ENCODE results near the gene NT5DC3. TPM values are rescaled to one million over a fixed set of nuclear protein-coding genes. Genes with fewer than 3 reads are reported as not detected.

Gene NT5DC3
- total RNA-seq, 1 experiment from 2014 or later, result 12.5 TPM

- ATAC-seq, result no peak
These were observed 13.1 kb downstream of the NT5DC3 start for GRCh38 chr12:103827911-103828391.

GRCh38 chr12:103824845-103825244 is 16.2 kb downstream of the NT5DC3 start:
- H3K27ac Mint-ChIP-seq, result no peak overlapping the region
- DNase-seq (ENCODE audit: low spot score) (no peak), ATAC-seq (no peak)
- no peaks in the 10 kb centered on the region for H3K27me3 Mint-ChIP-seq (ENCODE audit: low read depth)
- H3K4me1 Mint-ChIP-seq, result no peaks in the 10 kb centered on the region
- no peak overlapping the region for H3K4me3 Mint-ChIP-seq
- CTCF ChIA-PET, result no interaction called here
- TF ChIP-seq ZBTB21 (CRISPR knock-in tag; IDR thresholded peaks at IDR 0.05; ENCODE audit: borderline replicate concordance) (no peak), ZNF281 (CRISPR knock-in tag; IDR thresholded peaks at IDR 0.05) (no peak), PRDM15 (CRISPR knock-in tag; IDR thresholded peaks at IDR 0.05) (no peak), ZNF219 (CRISPR knock-in tag; IDR thresholded peaks at IDR 0.05; ENCODE audit: borderline replicate concordance) (no peak), FOXJ3 (CRISPR knock-in tag; IDR thresholded peaks at IDR 0.05; ENCODE audit: borderline replicate concordance) (no peak), ZNF396 (CRISPR knock-in tag; IDR thresholded peaks at IDR 0.05; ENCODE audit: borderline replicate concordance) (no peak), ZMAT4 (CRISPR knock-in tag; IDR thresholded peaks at IDR 0.05) (no peak), TEAD4 (CRISPR knock-in tag; IDR thresholded peaks at IDR 0.05) (no peak), FOXP1 (CRISPR knock-in tag; IDR thresholded peaks at IDR 0.05; ENCODE audit: borderline replicate concordance) (no peak), ESRRA (CRISPR knock-in tag; IDR thresholded peaks at IDR 0.05; ENCODE audit: borderline replicate concordance) (no peak), AR (CRISPR knock-in tag; IDR thresholded peaks at IDR 0.05) (no peak), CTCF (IDR thresholded peaks at IDR 0.05) (no peak)
- POLR2A ChIA-PET, result no interaction called here
- peaks cover 15% of the 10 kb centered on the region for H3K9me3 Mint-ChIP-seq
- H3K36me3 Mint-ChIP-seq, result peaks cover 16% of the 10 kb centered on the region

More at GRCh38 chr12:103827911-103828391, 13.1 kb downstream of the NT5DC3 start:
- CTCF ChIA-PET, result no interaction called here
- Mint-ChIP-seq H3K4me1 (no peaks in the 10 kb centered on the region), H3K36me3 (peaks cover 15% of the 10 kb centered on the region), H3K9me3 (peaks cover 13% of the 10 kb centered on the region), H3K27ac (no peak overlapping the region), H3K27me3 (ENCODE audit: low read depth) (no peaks in the 10 kb centered on the region), H3K4me3 (no peak overlapping the region)
- POLR2A ChIA-PET, result no interaction called here
- DNase-seq (ENCODE audit: low spot score), result no peak
- no peak for TF ChIP-seq GABPB1 (CRISPR knock-in tag; IDR thresholded peaks at IDR 0.05)
- TF ChIP-seq JAZF1 (CRISPR knock-in tag; IDR thresholded peaks at IDR 0.05), result no peak
- no peak for TF ChIP-seq HMGA2 (CRISPR knock-in tag; IDR thresholded peaks at IDR 0.05)
- no peak for TF ChIP-seq FOXK1 (CRISPR knock-in tag; IDR thresholded peaks at IDR 0.05)
- TF ChIP-seq PREB (CRISPR knock-in tag; IDR thresholded peaks at IDR 0.05; ENCODE audit: borderline replicate concordance), result no peak

Measured in WTC11 (cell line).